Pancreas (tissue), 10 donors: ENCODE results near the gene CDC26. TPM values are rescaled to one million over a fixed set of nuclear protein-coding genes. Genes with fewer than 3 reads are reported as not detected.

Source experiments
- ATAC-seq, 4 donors: fragments of 200-7000 bp; cut with Tn5 transposase; one replicate each; pipeline versions ENCODE4 v1.8.0 to v1.9.1; 2020; ENCODE audit warnings: mild to moderate bottlenecking in 4 of 4, moderate library complexity in 4 of 4
- DNase-seq, 6 donors: peaks; one replicate each; pipeline ENCODE4 v3.0.0-alpha.2; 2020
- FAIRE-seq: peaks from 2 replicates; lab custom pipeline; 2012; peaks lifted over from hg19 to GRCh38; lab: Jason Lieb, UNC
- H3K27ac ChIP-seq, 4 donors: fragments of 200-600 bp; sonication (generic); 1 replicate in 3 of 4; 2 replicates in 1 of 4; pipeline versions ENCODE4 v1.5.0 to v1.8.0; 2020
- H3K27me3 ChIP-seq, 4 donors: fragments of 200-600 bp; one replicate each; pipeline ENCODE4 v1.8.0; 2021
- H3K36me3 ChIP-seq, 3 donors: fragments of 200-600 bp; sonication (generic) in 1 of 3; one replicate each; pipeline versions ENCODE4 v1.5.0 to v1.8.0; 2020 to 2021
- H3K4me1 ChIP-seq, 3 donors: fragments of 200-600 bp; one replicate each; pipeline ENCODE4 v1.8.0; 2021
- H3K4me3 ChIP-seq, 4 donors: fragments of 200-600 bp; sonication (generic) in 2 of 4; one replicate each; pipeline versions ENCODE4 v1.5.0 to v1.8.0; 2020 to 2021
- H3K9me3 ChIP-seq, 4 donors: fragments of 200-600 bp; one replicate each; pipeline ENCODE4 v1.8.0; 2021
- WGBS, 2 donors: extraction: QIAGEN DNeasy Blood & Tissue Kit; methylation state at CpG; one replicate each; pipeline ENCODE4 v1.1.7; 2013; 5-methylcytosine and 5-hydroxymethylcytosine counted together
- intact Hi-C, 3 donors: fragments of 100-400 bp; cut with DNase I; formaldehyde crosslinking; loops; one replicate each; pipeline versions ENCODE4 v1.11.1 to v1.14.2; 2022
- polyA plus RNA-seq, 2 donors: library from polyadenylated mRNA; stranded (reverse); fragments of 200-250 nt; gene quantifications; one replicate each; pipeline ENCODE4 v1.2.3, GENCODE V29; 2013
- total RNA-seq, 6 donors: library from RNA; stranded (reverse); fragmentation: NEBNext Ultra II Directional in 4 of 6; extraction: Animal tissue kit (Norgen Biotek cat#: 25700) in 4 of 6; gene quantifications; one replicate each; pipeline versions ENCODE4 v1.2.1 to v1.2.4, GENCODE V29; 2021 to 2023
- TF ChIP-seq, protein P1 (sequence below), 4 donors: fragments of 200-600 bp; sonication (generic) in 3 of 4; IDR thresholded peaks; one replicate each; pipeline versions ENCODE4 v1.5.0 to v1.8.0; 2021; ENCODE audit warnings: antibody characterized with exemption in 4 of 4
- donor health status: healthy with polysubstance abuse.
- donor health status: DM: no; HTN: no; CAD: no; lungs with moderate emphysema.
- donor health status: DM: no; HTN: no; CAD: no.
- donor health status: control.
- donor health status: control.
- donor health status: Bipolar disorder and iron deficiency.
- donor health status: DM: yes; HTN: yes; CAD: no.
- donor health status: DM: no; HTN: no; CAD: no.
- donor health status: DM: no; HTN: no; CAD: no.
- donor health status: DM: yes; HTN: yes; CAD: no.

CDC26 gene
- total and polyA plus RNA-seq, 8 donors: 7.4 to 30.1 (median 10.8) TPM

DNA sequence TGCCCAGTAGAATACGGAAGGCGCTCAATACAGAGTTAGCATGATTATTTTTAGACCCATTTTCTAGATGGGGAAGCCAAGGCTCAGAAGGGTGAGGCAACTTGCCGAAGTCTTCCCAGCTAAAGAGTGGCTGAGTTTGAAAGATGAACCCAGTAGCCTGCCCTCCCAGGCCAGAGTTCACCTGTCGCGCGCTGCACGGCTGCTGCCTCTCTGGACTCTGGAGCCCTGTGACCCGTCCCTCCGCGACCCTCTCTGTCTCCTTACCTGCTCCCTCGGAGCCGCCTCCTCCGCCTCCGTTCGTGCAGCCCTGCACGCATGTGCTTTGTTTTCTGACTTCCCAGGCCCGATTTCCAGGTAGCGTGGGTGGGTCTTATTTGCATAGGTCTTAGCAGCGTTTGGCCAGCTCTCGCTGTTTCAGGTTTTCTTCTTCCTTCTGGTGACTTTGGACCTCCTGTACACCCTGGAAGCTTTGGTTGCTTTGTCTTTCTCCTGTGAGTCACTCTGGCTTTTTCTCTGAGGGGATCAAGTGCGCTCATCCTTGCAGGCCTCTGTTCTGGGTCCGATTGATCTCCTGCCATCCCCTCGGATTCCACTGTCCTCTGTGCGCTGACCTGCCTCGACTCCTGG lies 27.5 kb upstream of the CDC26 start, which contains the start of gene RNF183:
TSS of gene RNF183 (minus strand) at position 585 of the 627 bp plus-strand sequence. CDS start 5,192 bp downstream, outside the sequence.
- no peaks in the 10 kb centered on the region for H3K27me3 ChIP-seq
- WGBS, 2 donors: 61 to 64% methylated on average over 25 of the region's 25 CpGs
- no peaks in the 10 kb centered on the region for H3K9me3 ChIP-seq
- no peak within 1 kb of the TSS for H3K4me3 ChIP-seq
- H3K4me1 ChIP-seq: no peaks in the 10 kb centered on the region
- TF ChIP-seq, protein P1, sequence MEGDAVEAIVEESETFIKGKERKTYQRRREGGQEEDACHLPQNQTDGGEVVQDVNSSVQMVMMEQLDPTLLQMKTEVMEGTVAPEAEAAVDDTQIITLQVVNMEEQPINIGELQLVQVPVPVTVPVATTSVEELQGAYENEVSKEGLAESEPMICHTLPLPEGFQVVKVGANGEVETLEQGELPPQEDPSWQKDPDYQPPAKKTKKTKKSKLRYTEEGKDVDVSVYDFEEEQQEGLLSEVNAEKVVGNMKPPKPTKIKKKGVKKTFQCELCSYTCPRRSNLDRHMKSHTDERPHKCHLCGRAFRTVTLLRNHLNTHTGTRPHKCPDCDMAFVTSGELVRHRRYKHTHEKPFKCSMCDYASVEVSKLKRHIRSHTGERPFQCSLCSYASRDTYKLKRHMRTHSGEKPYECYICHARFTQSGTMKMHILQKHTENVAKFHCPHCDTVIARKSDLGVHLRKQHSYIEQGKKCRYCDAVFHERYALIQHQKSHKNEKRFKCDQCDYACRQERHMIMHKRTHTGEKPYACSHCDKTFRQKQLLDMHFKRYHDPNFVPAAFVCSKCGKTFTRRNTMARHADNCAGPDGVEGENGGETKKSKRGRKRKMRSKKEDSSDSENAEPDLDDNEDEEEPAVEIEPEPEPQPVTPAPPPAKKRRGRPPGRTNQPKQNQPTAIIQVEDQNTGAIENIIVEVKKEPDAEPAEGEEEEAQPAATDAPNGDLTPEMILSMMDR (IDR thresholded peaks at IDR 0.05): no peak
- no peak within 1 kb of the TSS for H3K27ac ChIP-seq
- H3K36me3 ChIP-seq: no peaks in the 10 kb centered on the region
- ATAC-seq (no peak), DNase-seq (no peak), FAIRE-seq (no peak)
- intact Hi-C loops: loop anchor here in 1 of 3 donors (10.0 kb wide), 1 partner anchor 102 kb away; the partner anchor contains the start of gene ALAD

DNA sequence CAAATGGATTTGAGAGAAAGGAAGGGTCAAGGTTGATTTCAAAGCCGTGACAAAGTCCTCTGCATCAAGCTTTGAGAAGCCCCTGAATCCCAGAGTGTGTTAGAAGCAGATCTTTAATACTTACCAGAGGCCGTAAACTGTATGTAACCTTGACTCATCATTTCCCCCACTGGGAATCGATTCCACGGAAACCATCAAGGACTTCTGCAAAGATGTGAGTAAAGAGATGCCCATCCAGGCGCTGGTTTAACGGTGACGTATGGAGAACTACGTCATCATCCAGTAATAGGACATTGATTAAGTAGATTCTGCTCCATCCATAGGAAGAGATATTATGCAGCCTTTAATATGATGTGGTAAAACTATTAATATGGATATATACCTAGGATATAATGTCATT lies 26.2 kb upstream of the CDC26 start:
- Histone ChIP-seq H3K36me3 (no peaks in the 10 kb centered on the region), H3K27ac (no peak overlapping the region), H3K4me3 (no peak overlapping the region), H3K9me3 (no peaks in the 10 kb centered on the region), H3K27me3 (no peaks in the 10 kb centered on the region), H3K4me1 (no peaks in the 10 kb centered on the region)
- no peak for FAIRE-seq
- WGBS, 2 donors: 76 to 86% methylated on average over 8 of the region's 8 CpGs
- TF ChIP-seq, protein P1 (IDR thresholded peaks at IDR 0.05): no peak
- DNase-seq: no peak
- ATAC-seq: no peak
- intact Hi-C loops: loop anchor here in 1 of 3 donors (10.0 kb wide), 1 partner anchor 103 kb away; the partner anchor contains the start of gene ALAD

DNA sequence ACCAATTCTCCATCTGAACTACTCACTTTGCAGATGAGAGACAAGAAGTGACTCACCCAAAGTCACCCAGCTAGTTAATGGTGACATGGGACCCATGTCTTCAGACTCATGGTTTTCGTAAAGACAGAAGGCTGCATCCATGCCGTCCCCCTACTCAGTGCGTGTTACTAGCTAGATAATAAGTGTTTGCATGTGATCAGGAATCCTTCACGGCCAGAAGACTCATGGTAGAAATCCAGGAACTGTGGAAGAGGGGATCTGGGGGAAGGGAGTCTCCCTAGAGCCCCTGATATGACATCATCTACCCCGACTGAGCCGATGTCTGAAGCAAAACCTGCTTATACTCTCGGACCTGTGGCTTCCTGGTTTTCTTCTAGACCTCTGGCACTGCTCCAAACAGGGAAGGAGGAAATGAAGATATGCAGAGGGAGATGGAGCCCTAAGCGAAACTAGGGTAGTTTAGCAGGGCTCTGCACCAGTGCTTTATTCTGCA lies 24.5 kb upstream of the CDC26 start:
- no peaks in the 10 kb centered on the region for H3K36me3 ChIP-seq
- ATAC-seq: peak; percentile 53 to 74 (median 70)
- H3K4me3 ChIP-seq: no peak overlapping the region
- H3K4me1 ChIP-seq: no peaks in the 10 kb centered on the region
- DNase-seq: peak in 2 of 6 donors; percentile 20 to 28
- intact Hi-C loops: loop anchor here in 1 of 3 donors (10.0 kb wide), 1 partner anchor 105 kb away; the partner anchor contains the start of gene ALAD
- TF ChIP-seq, protein P1 (IDR thresholded peaks at IDR 0.05): no peak
- WGBS, 2 donors: 30 to 36% methylated on average over 8 of the region's 8 CpGs
- no peaks in the 10 kb centered on the region for H3K9me3 ChIP-seq
- no peak for FAIRE-seq
- no peak overlapping the region for H3K27ac ChIP-seq
- H3K27me3 ChIP-seq: no peaks in the 10 kb centered on the region

DNA sequence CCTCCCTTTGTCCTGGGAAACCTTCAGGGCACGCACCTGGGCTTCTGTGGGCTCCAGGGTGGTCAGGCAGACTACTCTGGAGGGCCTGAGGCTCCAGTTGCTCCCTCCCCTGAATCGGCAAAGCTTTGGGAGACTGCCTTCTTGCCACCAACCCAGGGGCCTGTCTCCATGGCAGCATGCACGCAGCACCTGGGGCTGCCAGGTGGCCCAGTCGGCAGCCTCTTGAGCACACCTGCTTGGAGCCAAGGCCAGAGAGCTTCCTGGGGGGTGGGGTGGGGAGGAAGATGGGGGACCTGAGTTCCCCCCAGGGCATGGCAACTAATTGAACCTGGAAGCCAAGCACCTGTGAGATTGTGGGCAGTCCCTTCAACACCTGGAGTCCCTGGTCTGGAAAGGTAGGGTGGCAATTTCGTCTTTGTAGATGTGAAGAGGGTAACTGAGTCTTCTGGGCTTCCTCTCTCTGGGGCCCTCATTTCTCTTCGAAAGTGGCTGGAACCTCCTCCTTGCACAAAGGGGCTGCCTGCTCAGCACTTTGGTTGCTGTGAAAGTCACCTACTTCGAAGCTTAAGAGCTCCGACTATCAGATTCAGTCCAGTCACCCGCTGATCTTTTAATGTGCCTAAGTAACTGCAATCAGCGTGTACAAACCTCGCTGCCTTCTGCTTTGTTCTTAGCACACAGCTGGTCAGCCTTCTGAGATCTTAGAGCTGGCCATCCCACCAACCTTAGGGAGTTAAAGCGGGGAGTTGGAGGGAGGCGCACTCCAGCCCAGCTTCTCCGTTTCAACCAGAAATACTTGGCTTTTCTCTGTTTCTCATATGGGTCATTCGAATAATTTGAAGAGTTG lies 23.8 kb upstream of the CDC26 start:
- Histone ChIP-seq H3K4me1 (no peaks in the 10 kb centered on the region), H3K36me3 (no peaks in the 10 kb centered on the region), H3K4me3 (no peak overlapping the region), H3K27me3 (no peaks in the 10 kb centered on the region), H3K9me3 (no peaks in the 10 kb centered on the region), H3K27ac (no peak overlapping the region)
- 72 to 77% methylated on average over 15 of the region's 15 CpGs for WGBS, 2 donors
- ATAC-seq (peak in 2 of 4 donors; percentile 48 to 52), DNase-seq (peak in 1 of 6 donors; percentile 54), FAIRE-seq (no peak)
- TF ChIP-seq, protein P1 (IDR thresholded peaks at IDR 0.05): no peak
- intact Hi-C loops: no loop called here
